A549 (cell line): ENCODE measurements around the gene TNPO2.

Experiments
- CBX8 ChIP-seq: fragments of 200-600 bp; sonication (generic); IDR thresholded peaks from 2 replicates; pipeline ENCODE4 v1.6.1; 2016
- CEBPB ChIP-seq, 2 experiments: fragments of >200 bp in 1 of 2; sonication (Bioruptor Twin) in 1 of 2; formaldehyde crosslinking in 1 of 2; IDR thresholded peaks; 2 replicates each; pipeline ENCODE4 v1.6.1; 2012 to 2016
- CTCF ChIP-seq: fragments of >200 bp; sonication (Bioruptor Twin); formaldehyde crosslinking; IDR thresholded peaks from 3 replicates; pipeline ENCODE4 v1.5.1; 2016
- EP300 ChIP-seq, 2 experiments: fragments of >200 bp; sonication (Bioruptor Twin); formaldehyde crosslinking; IDR thresholded peaks; 2 replicates in 1 of 2; 3 replicates in 1 of 2; pipeline ENCODE4 v1.6.1; 2016 to 2017
- ESRRA ChIP-seq: fragments of 150-350 bp; IDR thresholded peaks from 2 replicates; pipeline ENCODE4 v1.6.1; 2014; ENCODE audit warnings: mild to moderate bottlenecking, low read length, borderline replicate concordance
- HMGXB4 ChIP-seq: fragments of 250-450 bp; sonication (Bioruptor Pico); IDR thresholded peaks from 2 replicates; pipeline ENCODE4 v1.5.0; 2021; ENCODE audit warnings: mild to moderate bottlenecking, moderate library complexity, borderline replicate concordance
- POLR2A ChIP-seq: IDR thresholded peaks from 2 replicates; pipeline ENCODE4 v1.6.1; 2012; ENCODE audit warnings: mild to moderate bottlenecking, low read length
- RCOR1 ChIP-seq: fragments of 150-350 bp; IDR thresholded peaks from 2 replicates; pipeline ENCODE4 v1.6.1; 2014; ENCODE audit warnings: antibody characterized with exemption, low read length, low read depth
- ZFP36 ChIP-seq: fragments of 450-650 bp; IDR thresholded peaks from 2 replicates; pipeline ENCODE4 v1.6.1; 2014; ENCODE audit warnings: borderline replicate concordance; ENCODE audit not compliant: partially characterized antibody

- TF ChIP-seq RCOR1 (no peak), ESRRA (no peak), ZFP36 (no peak), CTCF (peak; percentile 79), CBX8 (no peak), HMGXB4 (CRISPR knock-in tag) (no peak), POLR2A (no peak), EP300 (IDR thresholded peaks at IDR 0.05) (no peak), CEBPB (IDR thresholded peaks at IDR 0.05) (no peak)
These were observed 34.0 kb upstream of the TNPO2 start for GRCh38 chr19:12757544-12758274.
